HEK293 (cell line): Measurements from ENCODE around the gene FAM234B.

ENCODE experiments used
- CTCF ChIA-PET: fragments of 350-600 bp; formaldehyde crosslinking; extraction: SDS; loops from one replicate; lab custom pipeline; 2021; ENCODE audit warnings: antibody characterized with exemption; lab: Yijun Ruan, JAX
- POLR2A ChIA-PET: fragments of 300-600 bp; formaldehyde crosslinking; extraction: SDS; loops from one replicate; lab custom pipeline; 2020; ENCODE audit warnings: antibody characterized with exemption, inconsistent platforms; lab: Yijun Ruan, JAX
- H3K27ac ChIP-seq: fragments of 200-500 bp; sonication (Bioruptor generic); 2 replicates; pipeline ENCODE4 v1.5.1; 2014; ENCODE audit warnings: low read depth, low read length, control low read depth, inconsistent platforms; ENCODE audit errors: extremely low read depth
- H3K36me3 ChIP-seq, 2 experiments: fragments of 200-500 bp in 1 of 2; sonication (Bioruptor generic) in 1 of 2; 1 replicate in 1 of 2; 2 replicates in 1 of 2; pipeline ENCODE4 v1.5.1; 2014 to 2017; ENCODE audit warnings: inconsistent platforms in 2 of 2, low read length in 2 of 2; ENCODE audit not compliant: control insufficient read depth in 2 of 2, insufficient read depth in 1 of 2
- H3K4me1 ChIP-seq: fragments of 200-500 bp; sonication (Bioruptor generic); 2 replicates; pipeline ENCODE4 v1.5.1; 2014; ENCODE audit warnings: mild to moderate bottlenecking, low read length, inconsistent platforms; ENCODE audit not compliant: control insufficient read depth, insufficient read depth
- H3K4me3 ChIP-seq: 2 replicates; pipeline ENCODE4 v1.5.1; 2011; ENCODE audit warnings: low read depth, mild to moderate bottlenecking, control low read depth, low read length, moderate library complexity
- H3K9me3 ChIP-seq: fragments of 200-500 bp; sonication (Bioruptor generic); 2 replicates; pipeline ENCODE4 v1.5.1; 2014; ENCODE audit warnings: low read depth, low read length, inconsistent platforms; ENCODE audit not compliant: control insufficient read depth, insufficient read depth
- FEZF1 ChIP-seq: fragments of 450-650 bp; formaldehyde crosslinking; IDR thresholded peaks from 2 replicates; pipeline ENCODE4 v1.5.1; 2016; ENCODE audit warnings: missing biosample characterization, missing genetic modification characterization
- HIC1 ChIP-seq: fragments of 450-650 bp; formaldehyde crosslinking; IDR thresholded peaks from 2 replicates; pipeline ENCODE4 v1.5.1; 2016; ENCODE audit warnings: missing biosample characterization, missing genetic modification characterization
- HOXD13 ChIP-seq: sonication (generic); formaldehyde crosslinking; IDR thresholded peaks from 2 replicates; pipeline ENCODE4 v1.8.0; 2022; ENCODE audit warnings: missing genetic modification reagents, borderline replicate concordance
- KLF7 ChIP-seq: fragments of 450-650 bp; formaldehyde crosslinking; IDR thresholded peaks from 2 replicates; pipeline ENCODE4 v1.5.1; 2016; ENCODE audit warnings: missing biosample characterization, missing genetic modification characterization, borderline replicate concordance
- MZF1 ChIP-seq: fragments of 450-650 bp; formaldehyde crosslinking; IDR thresholded peaks from 2 replicates; pipeline ENCODE4 v1.5.1; 2017; ENCODE audit warnings: missing biosample characterization, missing genetic modification characterization, borderline replicate concordance
- REPIN1 ChIP-seq: fragments of 450-650 bp; formaldehyde crosslinking; IDR thresholded peaks from 2 replicates; pipeline ENCODE4 v1.5.1; 2017; ENCODE audit warnings: missing biosample characterization, missing genetic modification characterization, low read depth
- YY1 ChIP-seq: fragments of 450-650 bp; formaldehyde crosslinking; IDR thresholded peaks from 2 replicates; pipeline ENCODE4 v1.5.1; 2018; ENCODE audit warnings: missing biosample characterization, missing genetic modification characterization
- ZBTB48 ChIP-seq: fragments of 450-650 bp; formaldehyde crosslinking; IDR thresholded peaks from 2 replicates; pipeline ENCODE4 v1.5.1; 2016; ENCODE audit warnings: missing biosample characterization, missing genetic modification characterization
- ZBTB7A ChIP-seq: fragments of 450-650 bp; formaldehyde crosslinking; IDR thresholded peaks from 2 replicates; pipeline ENCODE4 v1.5.1; 2016; ENCODE audit warnings: low read depth, missing biosample characterization, missing genetic modification characterization
- ZNF10 ChIP-seq: fragments of 450-650 bp; formaldehyde crosslinking; IDR thresholded peaks from 2 replicates; pipeline ENCODE4 v1.5.1; 2017; ENCODE audit warnings: missing biosample characterization, missing genetic modification characterization
- ZNF112 ChIP-seq: fragments of 450-650 bp; formaldehyde crosslinking; IDR thresholded peaks from 2 replicates; pipeline ENCODE4 v1.5.0; 2017; ENCODE audit warnings: missing biosample characterization, missing genetic modification characterization
- ZNF121 ChIP-seq: fragments of 450-650 bp; formaldehyde crosslinking; IDR thresholded peaks from 2 replicates; pipeline ENCODE4 v1.5.1; 2016; ENCODE audit warnings: missing biosample characterization, missing genetic modification characterization
- ZNF211 ChIP-seq: fragments of 450-650 bp; formaldehyde crosslinking; IDR thresholded peaks from 2 replicates; pipeline ENCODE4 v1.5.1; 2016; ENCODE audit warnings: low read depth, missing biosample characterization, missing genetic modification characterization
- ZNF239 ChIP-seq: fragments of 450-650 bp; formaldehyde crosslinking; IDR thresholded peaks from 2 replicates; pipeline ENCODE4 v1.5.1; 2016; ENCODE audit warnings: missing biosample characterization, missing genetic modification characterization
- ZNF266 ChIP-seq: fragments of 450-650 bp; formaldehyde crosslinking; IDR thresholded peaks from 2 replicates; pipeline ENCODE4 v1.5.1; 2016; ENCODE audit warnings: missing biosample characterization, missing genetic modification characterization, low read depth
- ZNF274 ChIP-seq, 2 experiments: fragments of 200-500 bp in 1 of 2; fragments of 450-650 bp in 1 of 2; sonication (Bioruptor generic) in 1 of 2; formaldehyde crosslinking in 1 of 2; IDR thresholded peaks; 2 replicates each; pipeline versions ENCODE4 v1.5.1 to v1.6.1; 2014 to 2016; ENCODE audit warnings: borderline replicate concordance in 1 of 2, inconsistent platforms in 1 of 2, low read length in 1 of 2, missing biosample characterization in 1 of 2, missing genetic modification characterization in 1 of 2
- ZNF302 ChIP-seq: fragments of 450-650 bp; formaldehyde crosslinking; IDR thresholded peaks from 2 replicates; pipeline ENCODE4 v1.5.1; 2016; ENCODE audit warnings: missing biosample characterization, missing genetic modification characterization, low read depth
- ZNF335 ChIP-seq: fragments of 450-650 bp; formaldehyde crosslinking; conservative IDR thresholded peaks from 2 replicates; pipeline ENCODE4 v1.5.1; 2016; ENCODE audit warnings: missing biosample characterization, missing genetic modification characterization
- ZNF37A ChIP-seq: fragments of 450-650 bp; IDR thresholded peaks from 2 replicates; pipeline ENCODE4 v1.5.1; 2018; ENCODE audit warnings: missing biosample characterization, missing genetic modification characterization
- ZNF488 ChIP-seq: fragments of 450-650 bp; formaldehyde crosslinking; IDR thresholded peaks from 2 replicates; pipeline ENCODE4 v1.5.1; 2016; ENCODE audit warnings: missing biosample characterization, missing genetic modification characterization
- ZNF513 ChIP-seq: fragments of 450-650 bp; IDR thresholded peaks from 2 replicates; pipeline ENCODE4 v1.5.1; 2018; ENCODE audit warnings: missing biosample characterization, missing genetic modification characterization
- ZNF530 ChIP-seq: fragments of 450-650 bp; formaldehyde crosslinking; IDR thresholded peaks from 2 replicates; pipeline ENCODE4 v1.5.1; 2016; ENCODE audit warnings: low read depth, missing biosample characterization, missing genetic modification characterization
- ZNF560 ChIP-seq: fragments of 450-650 bp; formaldehyde crosslinking; IDR thresholded peaks from 2 replicates; pipeline ENCODE4 v1.5.1; 2017; ENCODE audit warnings: missing biosample characterization, missing genetic modification characterization, borderline replicate concordance
- ZSCAN5A ChIP-seq: fragments of 450-650 bp; formaldehyde crosslinking; IDR thresholded peaks from 2 replicates; pipeline ENCODE4 v1.5.1; 2016; ENCODE audit warnings: missing biosample characterization, missing genetic modification characterization
- ZXDB ChIP-seq: fragments of 450-650 bp; formaldehyde crosslinking; IDR thresholded peaks from 2 replicates; pipeline ENCODE4 v1.5.1; 2016; ENCODE audit warnings: missing biosample characterization, missing genetic modification characterization
- TF ChIP-seq, protein P1 (sequence below): fragments of 450-650 bp; formaldehyde crosslinking; IDR thresholded peaks from 2 replicates; pipeline ENCODE4 v1.5.1; 2016; ENCODE audit warnings: missing biosample characterization, missing genetic modification characterization

The FAM234B gene

DNA sequence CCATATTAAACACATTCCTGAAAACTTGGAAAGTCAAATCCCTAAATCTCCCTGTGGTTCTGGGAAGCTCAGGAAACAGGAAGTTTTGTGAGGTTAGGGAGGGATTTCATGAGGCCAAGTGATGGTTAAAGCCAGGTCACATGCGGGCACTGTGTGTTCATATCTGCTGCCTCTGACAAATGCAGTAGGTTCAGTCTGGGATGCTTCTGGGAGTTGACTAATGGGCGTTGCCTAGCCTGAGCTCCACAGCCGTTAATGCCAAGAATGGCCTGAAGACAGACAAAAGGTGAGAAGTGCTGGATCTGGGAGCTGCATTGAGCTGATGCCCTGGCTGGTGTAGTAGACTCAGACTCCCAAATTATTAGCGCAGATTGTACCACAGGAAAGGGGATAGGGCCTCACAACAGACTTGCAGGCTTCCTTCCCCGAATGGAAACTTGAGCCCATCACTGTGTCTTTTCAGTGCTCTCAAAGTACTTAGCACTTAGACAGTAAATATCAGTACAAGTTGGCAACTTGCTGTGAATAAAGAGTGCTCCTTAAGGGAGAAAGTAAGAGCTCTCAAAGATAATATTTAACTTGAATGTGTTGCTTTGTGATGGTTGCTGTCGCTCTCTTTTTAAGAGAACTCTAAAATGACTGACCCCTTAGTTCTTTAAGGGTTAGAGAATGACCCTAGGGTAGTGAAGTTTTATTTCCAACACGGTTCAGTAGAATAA lies 41.9 kb downstream of the FAM234B start (continued):
- TF ChIP-seq ZNF530 (no peak), REPIN1 (tag by site-specific recombination) (no peak), ZNF274 (IDR thresholded peaks at IDR 0.05; ENCODE audit: low read length) (no peak), ZNF274 (tag by site-specific recombination; IDR thresholded peaks at IDR 0.05; ENCODE audit: borderline replicate concordance) (no peak), ZNF302 (tag by site-specific recombination) (no peak), ZNF239 (tag by site-specific recombination) (no peak), ZNF335 (tag by site-specific recombination) (no peak), ZNF112 (no peak), FEZF1 (tag by site-specific recombination) (no peak)
- TF ChIP-seq, protein P1, sequence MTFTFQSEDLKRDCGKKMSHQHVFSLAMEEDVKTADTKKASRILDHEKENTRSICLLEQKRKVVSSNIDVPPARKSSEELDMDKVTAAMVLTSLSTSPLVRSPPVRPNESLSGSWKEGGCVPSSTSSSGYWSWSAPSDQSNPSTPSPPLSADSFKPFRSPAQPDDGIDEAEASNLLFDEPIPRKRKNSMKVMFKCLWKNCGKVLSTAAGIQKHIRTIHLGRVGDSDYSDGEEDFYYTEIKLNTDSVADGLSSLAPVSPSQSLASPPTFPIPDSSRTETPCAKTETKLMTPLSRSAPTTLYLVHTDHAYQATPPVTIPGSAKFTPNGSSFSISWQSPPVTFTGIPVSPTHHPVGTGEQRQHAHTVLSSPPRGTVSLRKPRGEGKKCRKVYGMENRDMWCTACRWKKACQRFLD (tag by site-specific recombination): no peak

GRCh38 chr12:13087766-13088165 lies 43.6 kb downstream of the FAM234B start:
- H3K36me3 ChIP-seq: peaks cover 0 to 16% of the 10 kb centered on the region in 2 experiments; a peak in 1 of 3 replicates
- H3K9me3 ChIP-seq: no peaks in the 10 kb centered on the region
- no peak overlapping the region for H3K27ac ChIP-seq
- no peak for TF ChIP-seq ZNF560 (tag by site-specific recombination)
- TF ChIP-seq, all 188 proteins: peak for 0
- ChIA-PET POLR2A (no interaction called here), CTCF (interaction anchor here (1.2 to 2.2 kb wide), 2 partner anchors 9 to 147 kb away, joined by 3 to 8 read pairs; no protein-coding TSS in a partner anchor)
- Histone ChIP-seq H3K4me3 (no peak overlapping the region), H3K4me1 (peaks cover 8% of the 10 kb centered on the region; the same call in 1 of the 2 replicates)

DNA sequence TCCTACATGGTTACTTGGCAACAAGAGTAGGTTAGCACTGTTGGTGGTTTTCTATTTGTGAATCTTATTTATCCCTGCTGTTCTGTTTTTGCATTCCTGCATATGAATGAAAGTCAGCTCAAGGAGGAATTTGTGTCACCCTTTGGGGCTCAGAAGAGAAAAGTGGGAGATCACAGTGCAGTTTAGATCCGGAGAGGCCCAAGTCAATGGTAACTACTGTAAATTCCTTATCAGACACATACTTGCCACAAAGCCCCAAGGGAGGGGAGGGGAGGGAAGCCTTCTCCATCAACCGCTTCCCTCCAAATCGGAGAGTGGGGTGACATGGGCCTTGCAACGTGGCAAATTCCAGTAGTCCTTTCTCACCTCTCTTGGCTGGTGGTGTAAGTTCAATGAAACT lies 44.3 kb downstream of the FAM234B start:
- Histone ChIP-seq H3K27ac (no peak overlapping the region), H3K36me3 (peaks cover 0 to 12% of the 10 kb centered on the region in 2 experiments; a peak in 1 of 3 replicates), H3K4me1 (peaks cover 12% of the 10 kb centered on the region), H3K9me3 (no peaks in the 10 kb centered on the region), H3K4me3 (no peak overlapping the region)
- ChIA-PET CTCF (interaction anchor here (1.0 to 2.2 kb wide), 3 partner anchors 9 to 124 kb away, joined by 3 to 11 read pairs (median 8); no protein-coding TSS in a partner anchor), POLR2A (no interaction called here)
- no peak for TF ChIP-seq KLF7 (tag by site-specific recombination)
- TF ChIP-seq ZNF488 (tag by site-specific recombination): no peak
- no peak for TF ChIP-seq ZBTB48
- TF ChIP-seq ZNF266 (tag by site-specific recombination): no peak
- TF ChIP-seq ZNF37A: no peak
- TF ChIP-seq HOXD13 (CRISPR knock-in tag): no peak
- no peak for TF ChIP-seq ZXDB (tag by site-specific recombination)
- TF ChIP-seq ZNF10: no peak
- TF ChIP-seq ZNF121: no peak
- TF ChIP-seq ZNF274 (IDR thresholded peaks at IDR 0.05; ENCODE audit: low read length): no peak
- no peak for TF ChIP-seq ZNF274 (tag by site-specific recombination; IDR thresholded peaks at IDR 0.05; ENCODE audit: borderline replicate concordance)
- no peak for TF ChIP-seq ZBTB7A (tag by site-specific recombination)
- TF ChIP-seq ZSCAN5A (tag by site-specific recombination): no peak
- TF ChIP-seq MZF1 (tag by site-specific recombination): no peak
- no peak for TF ChIP-seq ZNF513
- TF ChIP-seq HIC1 (tag by site-specific recombination): no peak
- no peak for TF ChIP-seq ZNF211
- no peak for TF ChIP-seq YY1 (tag by site-specific recombination)
